ENCODE measurements around the gene EHHADH.

DNA sequence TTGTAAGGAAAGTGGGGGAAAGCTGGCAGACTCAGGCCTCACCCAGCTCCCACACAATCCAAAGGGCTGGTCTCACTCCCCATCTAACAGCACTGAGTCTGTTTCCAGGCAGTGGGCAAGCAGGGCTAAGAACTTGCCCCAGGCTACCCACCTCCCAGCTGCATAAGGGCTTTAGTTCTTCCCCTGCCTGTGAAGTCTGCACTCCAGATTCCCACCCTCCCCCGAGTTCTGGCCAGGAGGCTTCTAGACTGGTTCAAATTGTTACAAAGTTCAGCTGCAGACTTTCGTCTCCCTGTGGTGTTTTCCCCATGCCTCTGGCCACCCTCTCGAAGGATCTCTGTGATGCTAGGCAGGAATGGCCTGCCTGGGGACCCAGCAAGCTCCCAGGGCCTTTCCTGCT, 11.2 kb downstream of the EHHADH start:
- TF ChIP-seq POLR2A (IDR thresholded peaks at IDR 0.05) (no peak), POLR2AphosphoS5 (IDR thresholded peaks at IDR 0.05) (no peak)
- TF ChIP-seq, protein P1, sequence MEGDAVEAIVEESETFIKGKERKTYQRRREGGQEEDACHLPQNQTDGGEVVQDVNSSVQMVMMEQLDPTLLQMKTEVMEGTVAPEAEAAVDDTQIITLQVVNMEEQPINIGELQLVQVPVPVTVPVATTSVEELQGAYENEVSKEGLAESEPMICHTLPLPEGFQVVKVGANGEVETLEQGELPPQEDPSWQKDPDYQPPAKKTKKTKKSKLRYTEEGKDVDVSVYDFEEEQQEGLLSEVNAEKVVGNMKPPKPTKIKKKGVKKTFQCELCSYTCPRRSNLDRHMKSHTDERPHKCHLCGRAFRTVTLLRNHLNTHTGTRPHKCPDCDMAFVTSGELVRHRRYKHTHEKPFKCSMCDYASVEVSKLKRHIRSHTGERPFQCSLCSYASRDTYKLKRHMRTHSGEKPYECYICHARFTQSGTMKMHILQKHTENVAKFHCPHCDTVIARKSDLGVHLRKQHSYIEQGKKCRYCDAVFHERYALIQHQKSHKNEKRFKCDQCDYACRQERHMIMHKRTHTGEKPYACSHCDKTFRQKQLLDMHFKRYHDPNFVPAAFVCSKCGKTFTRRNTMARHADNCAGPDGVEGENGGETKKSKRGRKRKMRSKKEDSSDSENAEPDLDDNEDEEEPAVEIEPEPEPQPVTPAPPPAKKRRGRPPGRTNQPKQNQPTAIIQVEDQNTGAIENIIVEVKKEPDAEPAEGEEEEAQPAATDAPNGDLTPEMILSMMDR (IDR thresholded peaks at IDR 0.05), result no peak
